Tibial nerve (tissue), 4 donors: ENCODE results near the gene DLG5. TPM values are rescaled to one million over a fixed set of nuclear protein-coding genes. Genes with fewer than 3 reads are reported as not detected.

ENCODE experiments used
- DNase-seq, 2 donors: peaks; one replicate each; pipeline ENCODE4 v3.0.0-alpha.2; 2019; ENCODE audit warnings: low spot score in 2 of 2
- H3K27ac ChIP-seq, 4 donors: fragments of 200-600 bp; sonication (generic) in 3 of 4; one replicate each; pipeline ENCODE4 v1.5.1; 2017 to 2019; ENCODE audit warnings: mild to moderate bottlenecking in 1 of 4
- H3K27me3 ChIP-seq, 2 donors: fragments of 200-600 bp; sonication (generic) in 1 of 2; one replicate each; pipeline versions ENCODE4 v1.5.1 to v1.6.0; 2017 to 2019
- H3K36me3 ChIP-seq, 3 donors: fragments of 200-600 bp; sonication (generic); one replicate each; pipeline ENCODE4 v1.5.1; 2018 to 2019
- H3K4me1 ChIP-seq, 4 donors: fragments of 200-600 bp; sonication (generic) in 3 of 4; one replicate each; pipeline ENCODE4 v1.5.1; 2017 to 2019
- H3K4me3 ChIP-seq, 4 donors: fragments of 200-600 bp; sonication (generic) in 3 of 4; one replicate each; pipeline ENCODE4 v1.5.1; 2017 to 2019; ENCODE audit warnings: mild to moderate bottlenecking in 1 of 4, moderate library complexity in 1 of 4
- H3K9me3 ChIP-seq, 4 donors: fragments of 200-600 bp; sonication (generic) in 3 of 4; one replicate each; pipeline ENCODE4 v1.5.1; 2017 to 2019
- EP300 ChIP-seq, 2 donors: sonication (generic); formaldehyde crosslinking; IDR thresholded peaks; one replicate each; pipeline ENCODE4 v1.6.1; 2017; ENCODE audit warnings: antibody characterized with exemption in 2 of 2, mild to moderate bottlenecking in 1 of 2
- POLR2A ChIP-seq, 2 donors: fragments of 450-650 bp; IDR thresholded peaks; one replicate each; pipeline ENCODE4 v1.6.1; 2017; ENCODE audit warnings: antibody characterized with exemption in 2 of 2, mild to moderate bottlenecking in 2 of 2, moderate library complexity in 2 of 2
- WGBS, 2 donors: methylation state at CpG; one replicate each; pipeline ENCODE4 v1.1.5; 2018; 5-methylcytosine and 5-hydroxymethylcytosine counted together
- total RNA-seq, 4 donors: library from RNA; depleted of rRNA; stranded (reverse); fragments of >200 nt; gene quantifications; one replicate each; pipeline ENCODE4 v1.1.0, GENCODE V29; 2016
- TF ChIP-seq, protein P1 (sequence below), 5 experiments: fragments of 200-600 bp in 3 of 5; fragments of 450-650 bp in 2 of 5; sonication (generic) in 3 of 5; IDR thresholded peaks; one replicate each; pipeline ENCODE4 v1.5.1; 2016 to 2019; ENCODE audit warnings: antibody characterized with exemption in 5 of 5, mild to moderate bottlenecking in 3 of 5, moderate library complexity in 2 of 5

The DLG5 gene
- total RNA-seq, 4 donors from 2014 or later = 33.0 to 47.7 (median 40.8) TPM

DNA sequence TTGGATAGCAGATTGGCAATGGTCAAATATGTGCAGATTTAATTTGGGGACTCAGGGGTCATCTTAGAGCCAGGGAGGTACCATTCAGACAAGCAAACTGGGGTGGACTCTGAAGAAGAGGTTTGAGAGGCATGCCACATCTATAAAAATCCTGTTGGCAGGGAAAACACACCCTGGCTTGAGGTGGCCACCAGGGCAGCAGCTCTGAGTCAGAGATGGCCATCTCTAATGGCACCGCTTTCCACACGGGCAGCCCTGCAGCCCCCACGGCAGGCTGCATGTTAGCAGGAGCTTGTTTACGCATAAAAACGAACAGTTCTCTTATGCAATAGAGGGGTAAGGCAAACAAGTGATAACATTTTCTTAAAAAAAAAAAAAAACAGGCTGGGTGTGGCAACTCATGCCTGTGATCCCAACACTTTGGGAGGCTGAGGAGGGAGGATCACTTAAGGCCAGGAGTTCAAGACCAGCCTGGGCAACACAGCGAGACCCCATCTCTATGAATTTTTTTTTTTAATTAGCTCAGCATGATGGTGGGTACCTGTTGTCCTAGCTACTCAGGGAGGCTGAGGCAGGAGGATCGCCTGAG, 14.9 kb downstream of the DLG5 start:
- 78 to 82% methylated on average over 7 of the region's 7 CpGs for WGBS, 2 donors
- no peaks in the 10 kb centered on the region for H3K36me3 ChIP-seq
- no peaks in the 10 kb centered on the region for H3K9me3 ChIP-seq
- H3K4me3 ChIP-seq = no peak overlapping the region
- no peak for TF ChIP-seq EP300 (IDR thresholded peaks at IDR 0.05)
- TF ChIP-seq POLR2A (IDR thresholded peaks at IDR 0.05) = no peak
- TF ChIP-seq, protein P1, sequence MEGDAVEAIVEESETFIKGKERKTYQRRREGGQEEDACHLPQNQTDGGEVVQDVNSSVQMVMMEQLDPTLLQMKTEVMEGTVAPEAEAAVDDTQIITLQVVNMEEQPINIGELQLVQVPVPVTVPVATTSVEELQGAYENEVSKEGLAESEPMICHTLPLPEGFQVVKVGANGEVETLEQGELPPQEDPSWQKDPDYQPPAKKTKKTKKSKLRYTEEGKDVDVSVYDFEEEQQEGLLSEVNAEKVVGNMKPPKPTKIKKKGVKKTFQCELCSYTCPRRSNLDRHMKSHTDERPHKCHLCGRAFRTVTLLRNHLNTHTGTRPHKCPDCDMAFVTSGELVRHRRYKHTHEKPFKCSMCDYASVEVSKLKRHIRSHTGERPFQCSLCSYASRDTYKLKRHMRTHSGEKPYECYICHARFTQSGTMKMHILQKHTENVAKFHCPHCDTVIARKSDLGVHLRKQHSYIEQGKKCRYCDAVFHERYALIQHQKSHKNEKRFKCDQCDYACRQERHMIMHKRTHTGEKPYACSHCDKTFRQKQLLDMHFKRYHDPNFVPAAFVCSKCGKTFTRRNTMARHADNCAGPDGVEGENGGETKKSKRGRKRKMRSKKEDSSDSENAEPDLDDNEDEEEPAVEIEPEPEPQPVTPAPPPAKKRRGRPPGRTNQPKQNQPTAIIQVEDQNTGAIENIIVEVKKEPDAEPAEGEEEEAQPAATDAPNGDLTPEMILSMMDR (IDR thresholded peaks at IDR 0.05) = no peak
- no peak for DNase-seq
- peaks cover 0 to 19% (median 8%) of the 10 kb centered on the region in 4 donors for H3K4me1 ChIP-seq
- no peak overlapping the region for H3K27ac ChIP-seq
- H3K27me3 ChIP-seq = no peaks in the 10 kb centered on the region

DNA sequence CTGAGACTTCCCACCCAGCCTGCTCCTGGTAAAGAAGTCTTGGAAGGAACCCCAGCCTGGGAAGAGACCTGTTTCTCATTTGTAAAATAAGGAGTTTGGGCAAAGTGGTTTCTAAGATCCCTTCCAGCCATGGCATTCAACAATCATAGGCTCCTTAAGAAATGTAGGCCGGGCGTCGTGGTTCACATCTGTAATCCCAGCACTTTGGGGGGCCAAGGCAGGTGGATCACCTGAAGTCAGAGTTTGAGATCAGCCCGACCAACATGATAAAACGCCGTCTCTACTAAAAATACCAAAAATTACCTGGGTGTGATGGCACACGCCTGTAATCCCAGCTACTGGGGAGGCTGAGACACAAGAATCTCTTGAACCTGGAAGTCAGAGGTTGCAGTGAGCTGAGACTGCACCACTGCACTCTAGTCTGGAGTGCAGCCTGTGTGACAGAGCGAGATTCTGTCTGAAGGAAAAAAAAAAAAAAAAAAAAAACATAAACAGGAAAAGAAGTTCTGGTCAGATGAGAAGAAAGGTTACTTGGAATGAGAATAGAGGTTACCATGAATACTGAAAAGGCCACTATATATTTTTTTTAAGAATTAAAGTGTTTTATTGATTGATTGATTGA, 15.9 kb downstream of the DLG5 start:
- Histone ChIP-seq H3K36me3 (no peaks in the 10 kb centered on the region), H3K27me3 (no peaks in the 10 kb centered on the region), H3K4me1 (peaks cover 0 to 18% (median 8%) of the 10 kb centered on the region in 4 donors), H3K27ac (no peak overlapping the region), H3K9me3 (no peaks in the 10 kb centered on the region), H3K4me3 (no peak overlapping the region)
- DNase-seq = no peak
- TF ChIP-seq EP300 (IDR thresholded peaks at IDR 0.05) = no peak
- TF ChIP-seq, protein P1 (IDR thresholded peaks at IDR 0.05) = no peak
- TF ChIP-seq POLR2A (IDR thresholded peaks at IDR 0.05) = no peak
- 87 to 92% methylated on average over 8 of the region's 8 CpGs for WGBS, 2 donors

DNA sequence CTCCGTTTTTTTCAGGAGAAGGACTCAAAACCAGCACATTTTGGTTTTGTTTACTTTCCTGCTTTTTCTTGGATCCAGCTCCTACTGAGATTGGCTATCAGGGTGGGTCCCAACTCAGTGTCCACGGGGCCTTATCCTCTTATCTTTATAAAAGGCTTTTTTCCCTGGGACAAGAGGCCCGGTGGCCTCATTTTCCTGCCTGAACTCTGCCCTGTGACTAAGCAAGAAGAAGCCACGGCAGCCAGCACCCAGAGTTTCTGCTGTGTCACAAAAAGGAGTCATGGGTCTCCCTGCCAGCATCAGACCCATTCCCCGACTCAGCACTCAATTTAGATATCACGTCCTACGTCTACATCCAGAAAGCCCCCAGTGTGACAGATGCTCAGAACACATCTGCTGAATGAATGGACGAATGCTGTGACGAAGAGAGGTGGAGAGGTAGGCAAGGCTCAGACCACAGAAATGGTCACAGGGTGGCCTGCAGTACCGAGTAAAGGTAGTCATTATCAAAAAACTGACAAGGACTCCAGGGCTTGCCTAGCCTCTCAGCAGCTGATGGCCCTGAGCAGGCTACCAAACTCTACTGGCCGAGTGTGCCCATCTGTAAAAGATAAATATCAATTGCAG, 16.7 kb downstream of the DLG5 start:
- no peaks in the 10 kb centered on the region for H3K27me3 ChIP-seq
- no peak overlapping the region for H3K4me3 ChIP-seq
- H3K27ac ChIP-seq = peak overlapping the region in 2 of 4 donors; percentile 0 to 31
- TF ChIP-seq EP300 (IDR thresholded peaks at IDR 0.05) (no peak), POLR2A (IDR thresholded peaks at IDR 0.05) (no peak)
- TF ChIP-seq, protein P1 (IDR thresholded peaks at IDR 0.05) = no peak
- DNase-seq = no peak
- no peaks in the 10 kb centered on the region for H3K36me3 ChIP-seq
- H3K9me3 ChIP-seq = no peaks in the 10 kb centered on the region
- 54 to 57% methylated on average over 11 of the region's 11 CpGs for WGBS, 2 donors
- peaks cover 0 to 16% (median 8%) of the 10 kb centered on the region in 4 donors for H3K4me1 ChIP-seq

DNA sequence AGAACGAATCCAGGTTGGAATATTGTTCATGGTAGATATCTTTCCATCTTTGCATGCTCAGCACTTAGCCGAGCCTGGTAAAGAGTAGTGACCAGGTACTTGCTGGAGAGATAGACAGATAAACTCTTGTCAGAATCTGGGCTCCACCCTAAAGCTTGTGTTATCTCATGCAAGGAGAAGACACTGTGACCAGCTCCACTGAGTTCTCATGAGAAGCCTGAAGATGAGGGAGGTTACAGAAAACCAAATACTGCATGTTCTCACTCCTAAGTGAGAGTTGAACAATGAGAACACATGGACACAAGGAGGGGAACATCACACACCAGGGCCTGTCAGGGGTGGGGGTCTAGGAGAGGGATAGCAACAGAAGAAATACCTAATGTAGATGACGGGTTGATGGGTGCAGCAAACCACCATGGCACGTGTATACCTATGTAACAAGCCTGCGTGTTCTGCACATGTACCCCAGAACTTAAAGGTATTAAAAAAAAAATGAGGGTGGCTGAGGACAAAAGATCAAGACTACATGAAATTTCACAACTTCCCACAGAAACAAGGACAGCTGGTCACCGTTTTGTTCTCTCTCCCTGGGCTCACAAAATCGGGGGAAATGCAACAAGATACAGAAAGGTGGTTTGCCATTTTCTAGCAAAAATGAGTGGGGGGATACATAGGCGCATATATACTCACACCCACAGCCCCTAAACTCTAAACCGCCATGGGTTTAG, 17.4 kb downstream of the DLG5 start:
- no peaks in the 10 kb centered on the region for H3K9me3 ChIP-seq
- no peak for DNase-seq
- 82 to 86% methylated on average over 9 of the region's 9 CpGs for WGBS, 2 donors
- no peaks in the 10 kb centered on the region for H3K27me3 ChIP-seq
- no peaks in the 10 kb centered on the region for H3K36me3 ChIP-seq
- no peak overlapping the region for H3K4me3 ChIP-seq
- peak overlapping the region in 2 of 4 donors; percentile 0 to 31 for H3K27ac ChIP-seq
- no peak for TF ChIP-seq EP300 (IDR thresholded peaks at IDR 0.05)
- TF ChIP-seq POLR2A (IDR thresholded peaks at IDR 0.05) = no peak
- TF ChIP-seq, protein P1 (IDR thresholded peaks at IDR 0.05) = no peak
- H3K4me1 ChIP-seq = peaks cover 0 to 16% (median 8%) of the 10 kb centered on the region in 4 donors
